Panc1 (cell line): ENCODE measurements around the gene ELOA. TPM values are rescaled to one million over a fixed set of nuclear protein-coding genes. Genes with fewer than 3 reads are reported as not detected.

Experiments used
- ATAC-seq: fragments of 200-7000 bp; cut with Tn5 transposase; 2 replicates; pipeline ENCODE4 v1.9.1; 2020; ENCODE audit warnings: mild to moderate bottlenecking, moderate library complexity
- BruUV-seq: library from RNA; stranded (reverse); fragments of 400-500 nt; replicated peaks from 2 replicates; lab custom pipeline; 2021; lab: Mats Ljungman, UMichigan
- CTCF ChIA-PET: fragments of 300-600 bp; sonication (Branson Sonifier 250); formaldehyde crosslinking; loops from one replicate; lab custom pipeline; 2022; ENCODE audit warnings: antibody characterized with exemption; lab: Charles Lee
- POLR2A ChIA-PET: fragments of 300-600 bp; sonication (Branson Sonifier 250); formaldehyde crosslinking; loops from one replicate; lab custom pipeline; 2022; ENCODE audit warnings: antibody characterized with exemption; lab: Charles Lee
- DNase-seq: peaks from one replicate; pipeline ENCODE4 v3.0.0-alpha.2; 2010; ENCODE audit warnings: low read depth, low spot score
- H3K27ac ChIP-seq: 2 replicates; pipeline ENCODE4 v1.5.1; 2011; ENCODE audit warnings: mild to moderate bottlenecking, low read length, inconsistent platforms
- H3K27me3 ChIP-seq: fragments of 200-500 bp; sonication (Bioruptor generic); 2 replicates; pipeline ENCODE4 v1.6.0; 2014; ENCODE audit warnings: low read length, inconsistent platforms; ENCODE audit not compliant: control insufficient read depth, insufficient read depth
- H3K36me3 ChIP-seq: fragments of 200-500 bp; sonication (Bioruptor generic); 2 replicates; pipeline ENCODE4 v1.5.1; 2014; ENCODE audit warnings: inconsistent platforms, mild to moderate bottlenecking, low read length, moderate library complexity; ENCODE audit not compliant: control insufficient read depth, insufficient read depth
- H3K4me1 ChIP-seq: 2 replicates; pipeline ENCODE4 v1.5.1; 2011; ENCODE audit warnings: inconsistent platforms, mild to moderate bottlenecking, low read length, moderate library complexity; ENCODE audit not compliant: control insufficient read depth, insufficient read depth
- H3K4me3 ChIP-seq, 2 experiments: 2 replicates each; pipeline ENCODE4 v1.5.1; 2011 to 2012; ENCODE audit warnings: low read depth in 2 of 2, low read length in 2 of 2, mild to moderate bottlenecking in 2 of 2, inconsistent platforms in 1 of 2, moderate library complexity in 1 of 2
- H3K9me3 ChIP-seq: fragments of 200-500 bp; sonication (Bioruptor generic); 2 replicates; pipeline ENCODE4 v1.5.1; 2014; ENCODE audit warnings: low read depth, mild to moderate bottlenecking, inconsistent platforms, low read length, moderate library complexity; ENCODE audit not compliant: control insufficient read depth, insufficient read depth
- CTCF ChIP-seq: fragments of 450-650 bp; IDR thresholded peaks from 2 replicates; pipeline ENCODE4 v1.5.1; 2017; ENCODE audit warnings: mild to moderate bottlenecking
- POLR2AphosphoS5 ChIP-seq: IDR thresholded peaks from 2 replicates; pipeline ENCODE4 v1.6.1; 2012; ENCODE audit warnings: mild to moderate bottlenecking, low read depth, low read length, moderate library complexity
- REST ChIP-seq, 2 experiments: IDR thresholded peaks; 2 replicates each; pipeline ENCODE4 v1.6.1; 2011 to 2012; ENCODE audit warnings: low read depth in 2 of 2, control low read depth in 1 of 2, low read length in 1 of 2, mild to moderate bottlenecking in 1 of 2, moderate library complexity in 1 of 2; ENCODE audit not compliant: insufficient read depth in 1 of 2
- SIN3A ChIP-seq: IDR thresholded peaks from 2 replicates; pipeline ENCODE4 v1.6.1; 2012; ENCODE audit warnings: low read depth, mild to moderate bottlenecking, low read length, moderate library complexity, borderline replicate concordance; ENCODE audit not compliant: insufficient read depth
- TCF7L2 ChIP-seq: IDR thresholded peaks from 2 replicates; pipeline ENCODE4 v1.6.1; 2011; ENCODE audit warnings: mild to moderate bottlenecking, low read depth, low read length, inconsistent platforms
- in situ Hi-C: cut with HindIII; loops from 2 replicates; pipeline ENCODE4 v1.10.0; 2016; ENCODE audit warnings: low sequenced_read_pairs, low pct_unique_long_range_greater_than_20kb
- intact Hi-C: fragments of 100-400 bp; cut with micrococcal nuclease; formaldehyde crosslinking; loops from one replicate; pipeline ENCODE4 v1.10.0; 2022; ENCODE audit not compliant: unreplicated experiment
- total RNA-seq: library from RNA; stranded (reverse); gene quantifications from one replicate; pipeline ENCODE4 v1.2.1, GENCODE V29; 2021; ENCODE audit not compliant: unreplicated experiment

ELOA gene
- total RNA-seq, 1 experiment from 2014 or later, result 58.5 TPM

- Histone ChIP-seq H3K4me1 (0 out of 2 replicates have a peak, but pooled peaks cover 7% of the 10 kb centered on the region), H3K27ac (no peak overlapping the region), H3K27me3 (no peaks in the 10 kb centered on the region), H3K9me3 (no peaks in the 10 kb centered on the region), H3K4me3 (no peak overlapping the region), H3K36me3 (peaks cover 42% of the 10 kb centered on the region)
- ATAC-seq (no peak), DNase-seq (no peak)
- CTCF ChIA-PET, result interaction anchor here (0.6 to 0.7 kb wide), 2 partner anchors 8 to 165 kb away, joined by 3 read pairs; partner anchors contain the start of gene ELOA
- intact Hi-C loops, result no loop called here
- in situ Hi-C loops, result no loop called here
- BruUV-seq, result no TSS peak
- TF ChIP-seq CTCF (no peak), POLR2AphosphoS5 (no peak), SIN3A (no peak), TCF7L2 (no peak), REST (IDR thresholded peaks at IDR 0.05; ENCODE audit: insufficient read depth in 1 of 2, low read depth in 2 of 2, low read length in 1 of 2) (no peak)
- POLR2A ChIA-PET, result interaction anchor here (0.6 kb wide), 1 partner anchor 27 kb away, joined by 3 read pairs; the partner anchor contains the start of gene PITHD1
Observed at GRCh38 chr1:23751815-23752200, 8.5 kb downstream of the ELOA start.

GRCh38 chr1:23752909-23753308 lies 9.6 kb downstream of the ELOA start:
- H3K27ac ChIP-seq, result no peak overlapping the region
- DNase-seq, result no peak
- no peaks in the 10 kb centered on the region for H3K27me3 ChIP-seq
- in situ Hi-C loops, result no loop called here
- H3K36me3 ChIP-seq, result peaks cover 44% of the 10 kb centered on the region
- intact Hi-C loops, result no loop called here
- POLR2A ChIA-PET, result no interaction called here
- no peaks in the 10 kb centered on the region for H3K9me3 ChIP-seq
- H3K4me3 ChIP-seq, result no peak overlapping the region
- H3K4me1 ChIP-seq, result no peaks in the 10 kb centered on the region
- CTCF ChIA-PET, result no interaction called here
- no TSS peak for BruUV-seq
- no peak for ATAC-seq
- TF ChIP-seq SIN3A, result no peak
- no peak for TF ChIP-seq TCF7L2
- no peak for TF ChIP-seq POLR2AphosphoS5
- TF ChIP-seq CTCF, result no peak
- no peak for TF ChIP-seq REST (IDR thresholded peaks at IDR 0.05; ENCODE audit: insufficient read depth in 1 of 2, low read depth in 2 of 2, low read length in 1 of 2)
